Cerebellar nuclear complex (tissue), 1 donor: ENCODE data around the gene SMOC1.

Experiments used
- DNase-seq, 2 experiments: peaks; one replicate each; lab custom pipeline; 2025; lab: John Stamatoyannopoulos, UW

The SMOC1 gene

GRCh38 chr14:70011098-70011497, 131.9 kb downstream of the SMOC1 start:
- no peak for DNase-seq

GRCh38 chr14:70011708-70012107, 132.5 kb downstream of the SMOC1 start:
- DNase-seq: no peak

DNA sequence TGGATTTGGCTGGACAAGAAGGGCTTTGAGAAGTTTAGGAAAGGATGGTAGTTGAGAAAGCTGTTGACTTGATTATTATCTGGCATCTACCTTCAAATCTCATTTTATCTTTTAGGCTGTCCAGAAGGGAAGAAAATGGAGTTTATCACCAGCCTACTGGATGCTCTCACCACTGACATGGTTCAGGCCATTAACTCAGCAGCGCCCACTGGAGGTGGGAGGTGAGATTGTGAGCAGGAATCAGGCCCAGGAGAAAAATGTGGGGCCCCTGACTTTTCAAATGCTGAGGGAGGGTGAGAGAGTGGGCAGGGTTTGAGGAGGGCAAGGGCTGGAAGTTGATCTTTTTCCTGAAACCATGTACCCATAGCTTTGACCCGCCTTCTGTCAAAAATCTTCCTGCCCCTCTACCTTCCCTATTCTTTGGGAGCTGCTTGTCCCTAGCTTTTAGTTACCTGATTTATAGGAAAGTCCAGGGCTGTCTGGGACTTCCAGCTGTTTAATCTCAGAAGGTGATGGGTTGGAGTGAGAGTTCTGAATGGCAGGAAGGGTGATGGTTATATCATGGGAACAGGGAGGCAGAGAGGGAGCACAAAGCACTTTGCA, 134.2 kb downstream of the SMOC1 start:
- no peak for DNase-seq

DNA sequence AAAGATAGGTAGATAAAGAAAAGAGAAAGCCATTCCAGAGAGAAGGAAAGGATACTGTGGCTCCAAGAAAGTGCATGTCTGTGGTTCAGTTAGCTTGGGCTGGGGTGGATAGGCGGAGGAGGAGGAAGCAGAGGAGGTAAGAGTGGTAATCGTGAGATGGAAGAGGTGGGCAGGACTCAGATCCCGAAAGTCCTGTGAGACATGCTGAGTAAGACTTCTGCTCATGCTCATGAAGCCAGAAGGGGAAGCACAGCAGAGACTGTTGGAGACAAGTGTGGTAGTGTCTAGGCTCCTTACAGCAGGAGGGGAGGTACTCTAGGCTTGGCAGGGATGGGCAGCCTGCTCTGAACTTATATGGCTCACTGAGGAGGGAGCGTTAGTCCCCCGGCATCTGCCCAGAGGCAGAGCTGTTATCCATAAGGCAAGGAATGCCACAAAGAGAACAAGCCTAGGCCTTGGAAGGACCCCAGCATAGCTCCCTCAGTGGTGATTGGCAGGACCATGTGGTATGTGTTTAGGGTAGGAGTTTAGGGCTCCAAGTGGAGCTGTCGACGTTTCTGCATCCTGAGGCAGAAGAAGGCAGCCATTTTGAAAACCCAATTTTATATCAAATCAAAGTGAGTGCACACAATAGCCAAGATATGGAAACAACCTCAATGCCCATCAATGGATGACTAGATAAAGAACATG, 135.3 kb downstream of the SMOC1 start:
- DNase-seq: no peak

DNA sequence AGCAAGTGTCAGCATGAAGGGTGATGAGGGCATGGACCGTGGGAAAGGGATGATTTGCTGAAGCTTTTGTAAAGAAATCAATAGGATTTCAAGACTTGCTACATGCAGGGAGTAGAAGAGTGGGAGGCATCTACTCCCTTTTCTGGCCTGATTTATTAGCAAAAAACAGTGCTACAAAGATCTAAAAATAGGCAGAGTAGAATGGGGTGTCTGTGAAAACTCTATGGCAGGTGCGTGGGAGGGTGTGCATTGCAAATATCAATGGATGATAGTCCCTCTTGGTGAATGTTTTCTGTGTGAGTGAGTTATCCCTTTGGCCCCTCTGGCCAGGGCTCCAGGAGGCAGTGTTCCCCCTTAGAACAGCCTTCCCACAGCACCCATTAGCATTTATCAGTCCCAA, 139.0 kb downstream of the SMOC1 start:
- no peak for DNase-seq

DNA sequence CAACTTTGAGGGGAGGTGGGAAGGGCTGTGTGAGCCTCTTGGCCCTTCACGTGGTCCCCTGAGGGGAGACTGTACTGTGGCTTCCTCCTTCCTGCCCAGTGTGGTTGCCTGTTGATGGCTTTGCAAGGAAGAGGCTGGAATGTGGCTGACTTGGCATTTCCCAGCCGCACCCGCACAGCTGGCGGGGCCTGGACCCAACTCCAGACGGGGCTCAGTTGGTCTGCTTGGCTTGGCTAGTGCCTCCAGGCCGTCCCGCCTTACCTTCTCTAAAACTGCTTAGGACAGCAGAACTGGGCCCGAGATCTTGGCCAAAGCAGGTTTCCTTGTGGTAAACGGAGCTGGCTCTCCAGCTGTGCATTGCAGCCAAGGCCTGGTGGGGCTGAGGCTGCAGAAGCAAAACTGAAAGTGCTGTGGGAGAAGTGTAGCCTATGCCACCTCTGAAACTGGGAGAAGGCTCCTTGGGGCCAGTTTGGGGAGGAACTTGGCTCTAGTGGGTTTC, 139.5 kb downstream of the SMOC1 start:
- DNase-seq: no peak

DNA sequence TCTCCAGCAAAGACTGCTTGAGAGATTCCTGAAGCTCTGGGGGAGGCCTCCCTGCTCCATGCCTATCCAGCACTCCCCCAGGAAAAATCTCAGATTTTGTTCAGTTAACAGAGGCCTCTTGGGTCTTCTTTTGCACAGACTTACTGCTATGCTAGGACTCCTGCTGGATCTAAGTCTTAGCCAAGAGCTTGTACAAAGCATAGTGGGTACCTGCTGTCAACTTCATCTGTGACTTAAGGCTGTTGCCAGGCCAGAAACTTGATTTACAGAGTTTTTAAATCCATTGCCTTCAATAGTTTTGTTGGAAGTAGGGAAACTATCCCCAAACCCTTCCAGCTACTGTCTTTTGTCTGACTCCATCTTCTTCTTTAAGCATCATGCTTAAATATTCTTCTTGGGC, 140.5 kb downstream of the SMOC1 start:
- no peak for DNase-seq

GRCh38 chr14:70020352-70021170, 141.3 kb downstream of the SMOC1 start:
- no peak for DNase-seq

GRCh38 chr14:70021548-70022220, 142.5 kb downstream of the SMOC1 start:
- DNase-seq: no peak

DNA sequence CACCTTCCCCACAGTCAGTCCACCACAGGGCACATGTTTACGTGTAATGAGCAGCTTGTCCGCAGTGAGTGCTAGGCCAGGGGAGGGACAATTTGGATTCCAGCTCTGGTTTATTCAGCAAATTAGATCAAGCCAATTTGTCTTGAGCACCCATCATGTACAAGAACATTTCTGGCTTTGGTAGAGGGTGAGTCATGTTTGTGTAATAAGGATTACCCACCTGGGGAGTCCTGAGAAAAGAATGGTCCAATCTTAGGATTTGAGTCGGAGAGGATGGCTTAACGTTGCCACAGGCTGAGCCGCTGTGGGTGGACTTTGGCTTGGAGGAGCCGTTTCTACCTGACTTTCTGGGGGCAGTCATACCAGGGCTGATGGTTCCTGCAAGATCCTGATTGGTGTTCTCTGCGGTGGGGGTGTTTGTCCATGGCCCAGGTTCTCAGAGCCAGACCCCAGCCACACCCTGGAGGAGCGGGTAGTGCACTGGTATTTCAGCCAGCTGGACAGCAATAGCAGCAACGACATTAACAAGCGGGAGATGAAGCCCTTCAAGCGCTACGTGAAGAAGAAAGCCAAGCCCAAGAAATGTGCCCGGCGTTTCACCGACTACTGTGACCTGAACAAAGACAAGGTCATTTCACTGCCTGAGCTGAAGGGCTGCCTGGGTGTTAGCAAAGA, 143.7 kb downstream of the SMOC1 start:
- DNase-seq: no peak

- no peak for DNase-seq
Observed at GRCh38 chr14:70023871-70024270, 144.7 kb downstream of the SMOC1 start.

DNA sequence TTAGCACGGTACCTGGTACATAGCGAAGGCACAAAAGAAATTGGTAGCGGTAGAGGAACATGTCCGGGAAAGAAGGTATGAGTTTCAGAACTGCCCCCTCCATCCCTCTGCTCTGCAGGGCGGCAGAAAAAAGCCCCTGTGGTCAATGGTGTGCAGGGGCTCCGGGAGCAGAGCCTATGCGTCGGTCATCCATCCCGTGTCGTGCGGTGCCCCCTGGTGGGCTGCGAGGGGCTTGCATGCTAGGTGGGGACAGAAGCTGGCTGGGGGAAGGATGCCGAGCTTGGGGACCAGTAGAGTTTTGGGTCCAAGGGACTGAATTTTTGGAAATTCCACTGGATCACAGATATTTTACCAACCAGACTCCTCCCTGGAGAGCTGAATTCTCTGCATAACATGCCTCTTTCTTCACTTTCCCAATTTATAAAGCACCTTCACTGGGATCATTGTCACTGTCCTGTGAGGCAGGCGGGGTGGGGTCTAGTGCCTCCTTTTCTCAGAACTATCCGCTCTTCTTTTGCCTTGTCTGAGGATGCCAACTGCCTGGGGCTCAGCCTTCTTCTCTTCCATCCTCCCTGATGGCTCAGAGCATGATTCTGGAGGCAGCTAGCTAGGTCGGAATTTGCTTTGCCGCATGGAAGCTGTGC, 148.7 kb downstream of the SMOC1 start:
- no peak for DNase-seq

GRCh38 chr14:70029296-70030132, 150.3 kb downstream of the SMOC1 start:
- DNase-seq: no peak

GRCh38 chr14:70032016-70032415, 152.8 kb downstream of the SMOC1 start:
- no peak for DNase-seq

DNA sequence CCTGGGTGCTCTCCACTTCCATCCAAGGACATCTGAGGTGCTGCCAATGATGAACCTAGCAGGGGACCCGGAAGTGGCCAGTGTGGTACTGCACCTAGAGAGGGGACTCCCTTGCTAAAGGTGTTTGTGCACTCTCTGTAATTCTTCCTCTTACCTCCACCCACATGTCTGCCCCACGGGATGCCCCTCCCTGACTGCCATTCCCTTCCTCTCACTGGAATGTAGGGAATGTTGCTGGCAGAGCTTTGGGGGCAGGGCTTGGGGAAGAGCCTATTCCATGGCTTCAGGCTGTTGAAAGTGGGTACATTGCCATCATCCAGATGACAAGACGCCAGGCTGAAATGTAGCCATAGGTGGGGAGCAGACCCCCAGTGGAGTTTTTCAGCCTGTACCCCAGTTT, 153.2 kb downstream of the SMOC1 start:
- DNase-seq: no peak

DNA sequence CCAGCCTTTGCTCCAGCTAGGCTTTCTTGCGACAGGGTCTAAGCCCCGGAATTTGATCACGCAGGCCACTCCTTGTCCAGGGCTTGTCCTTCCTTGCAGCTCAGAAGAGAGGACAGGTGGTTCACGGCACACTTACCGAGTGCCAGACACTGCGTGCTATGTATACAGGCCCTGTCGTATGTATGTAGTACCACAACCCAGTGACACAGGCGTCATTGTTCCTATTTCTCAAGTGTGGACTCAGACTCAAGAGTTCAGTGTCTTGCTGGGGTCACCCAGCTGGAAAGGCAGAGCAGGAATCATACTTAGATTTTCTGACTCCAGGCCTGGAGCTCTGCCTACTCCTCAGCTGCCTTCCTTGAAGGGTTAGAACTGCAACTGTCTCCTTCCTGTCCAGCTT, 153.9 kb downstream of the SMOC1 start:
- no peak for DNase-seq

DNA sequence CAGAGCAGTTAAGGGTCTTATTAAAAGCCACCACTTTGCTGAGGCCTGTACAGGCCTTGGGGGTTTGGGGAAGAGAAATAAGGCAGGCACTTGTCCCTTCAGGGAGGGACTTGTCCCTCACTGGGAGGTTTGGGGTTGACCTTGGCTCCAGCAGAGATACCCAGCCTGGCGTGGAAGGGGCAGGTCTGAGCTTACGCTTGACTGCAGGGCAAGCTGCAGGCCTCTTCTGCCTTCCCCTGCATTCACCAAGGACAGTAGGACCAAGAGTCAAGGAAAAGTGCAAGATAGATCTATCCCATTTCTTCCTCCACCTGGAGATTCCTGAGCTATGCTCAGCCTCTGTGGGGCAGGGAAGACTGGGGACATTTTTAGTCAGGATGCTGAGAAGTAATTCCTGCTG, 154.3 kb downstream of the SMOC1 start:
- DNase-seq: no peak

DNA sequence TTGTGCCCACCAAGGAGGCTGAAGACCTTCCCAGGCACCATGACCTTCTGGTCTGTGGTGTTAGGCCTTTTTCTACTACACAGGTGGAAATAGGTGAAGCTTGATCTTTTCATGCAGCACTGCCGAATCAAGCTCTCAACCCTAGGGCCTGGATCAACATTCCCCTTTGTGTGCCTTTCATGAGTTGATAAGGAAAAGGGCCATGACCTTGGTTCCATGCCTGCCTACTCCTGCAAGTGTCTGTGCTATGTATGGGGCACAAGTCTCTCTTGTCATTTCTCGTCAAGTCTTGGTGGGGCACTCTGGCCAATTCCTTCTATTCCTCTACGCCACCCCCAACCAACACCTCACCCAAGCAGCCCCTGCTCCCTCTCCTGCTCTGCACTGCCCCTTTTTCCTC, 155.0 kb downstream of the SMOC1 start:
- DNase-seq: no peak

GRCh38 chr14:70036665-70037064, 157.4 kb downstream of the SMOC1 start:
- no peak for DNase-seq

DNA sequence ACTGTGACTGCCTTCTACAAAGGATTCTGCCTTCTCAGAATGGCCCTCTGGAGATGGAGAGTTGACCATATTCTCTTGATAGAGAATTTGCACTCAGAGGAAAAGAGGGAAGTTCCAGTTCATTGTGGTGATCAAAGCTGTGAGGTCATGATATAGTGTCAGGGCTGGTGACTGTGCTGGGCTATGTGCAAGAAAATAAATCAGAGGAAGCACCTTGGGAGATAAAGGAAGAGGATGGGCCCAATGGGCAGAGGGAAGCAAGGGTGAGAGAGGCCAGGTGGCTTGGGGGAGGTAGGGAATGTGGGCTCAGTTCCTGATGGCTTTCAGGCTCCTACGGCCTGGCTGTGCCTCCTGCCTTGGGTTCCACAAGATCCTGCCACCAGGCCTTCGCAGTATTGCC, 163.8 kb downstream of the SMOC1 start:
- DNase-seq: no peak
